RKO (cell line): ENCODE results near the gene LILRB3.
"Not testable (repeated sequence)": the region's sequence is repeated elsewhere in the genome, so short reads cannot be mapped to it uniquely, and the experiment has no call there.

Experiments used
- DNase-seq: peaks from one replicate; pipeline ENCODE4 v3.0.0-alpha.2; 2016; ENCODE audit warnings: low spot score

The LILRB3 gene

GRCh38 chr19:54242646-54243045 is 19.8 kb upstream of the LILRB3 start, which contains the start of gene LILRA6:
Gene LILRA6, minus strand, starts transcription at chr19:54242790.
- DNase-seq, result not testable (repeated sequence)

GRCh38 chr19:54242234-54242633 is 19.4 kb upstream of the LILRB3 start:
- not testable (repeated sequence) for DNase-seq

GRCh38 chr19:54240372-54241336 is 17.8 kb upstream of the LILRB3 start:
- not testable (repeated sequence) for DNase-seq

- not testable (repeated sequence) for DNase-seq
Observed at GRCh38 chr19:54239491-54240371, 16.9 kb upstream of the LILRB3 start.

- no peak for DNase-seq
Observed at GRCh38 chr19:54233941-54234340, 11.1 kb upstream of the LILRB3 start.

- peak; percentile 28 for DNase-seq
Observed at GRCh38 chr19:54231077-54231931, 8.5 kb upstream of the LILRB3 start.

GRCh38 chr19:54230031-54230430 is 7.2 kb upstream of the LILRB3 start:
- no peak for DNase-seq

- no peak for DNase-seq
Observed at GRCh38 chr19:54229146-54229545, 6.3 kb upstream of the LILRB3 start.

GRCh38 chr19:54224619-54225018 is 1.8 kb upstream of the LILRB3 start:
- DNase-seq, result not testable (repeated sequence)

- not testable (repeated sequence) for DNase-seq
Observed at GRCh38 chr19:54223937-54224281, 1.1 kb upstream of the LILRB3 start.

GRCh38 chr19:54223277-54223936 is 600 bp upstream of the LILRB3 start:
- not testable (repeated sequence) for DNase-seq

- not testable (repeated sequence) for DNase-seq
Observed at GRCh38 chr19:54221947-54222346, 860 bp downstream of the LILRB3 start.

- DNase-seq, result not testable (repeated sequence)
Observed at GRCh38 chr19:54219702-54220101, 3.1 kb downstream of the LILRB3 start.

- no peak for DNase-seq
Observed at GRCh38 chr19:54218960-54219661, 3.7 kb downstream of the LILRB3 start.

GRCh38 chr19:54218259-54218658 is 4.5 kb downstream of the LILRB3 start:
- no peak for DNase-seq

- not testable (repeated sequence) for DNase-seq
Observed at GRCh38 chr19:54217517-54218247, 5.1 kb downstream of the LILRB3 start.

- DNase-seq, result no peak
Observed at GRCh38 chr19:54216869-54217268, 5.9 kb downstream of the LILRB3 start.

GRCh38 chr19:54214734-54215133 is 8.1 kb downstream of the LILRB3 start:
- not testable (repeated sequence) for DNase-seq

GRCh38 chr19:54214217-54214616 is 8.6 kb downstream of the LILRB3 start:
- not testable (repeated sequence) for DNase-seq

- DNase-seq, result no peak
Observed at GRCh38 chr19:54211235-54211634, 11.6 kb downstream of the LILRB3 start.
